ENCODE data around the gene BABAM2. TPM values are rescaled to one million over a fixed set of nuclear protein-coding genes. Genes with fewer than 3 reads are reported as not detected.
A peak's percentile ranks its signal among the peaks of the same experiment; 100 is the strongest.

BABAM2 gene
- total and polyA plus RNA-seq, 11 donors = 22.2 to 75.1 (median 62.5) TPM

- Histone ChIP-seq H3K4me1 (peaks cover 0 to 34% (median 15%) of the 10 kb centered on the region in 12 donors), H3K4me3 (no peak overlapping the region), H3K27me3 (no peaks in the 10 kb centered on the region), H3K36me3 (no peaks in the 10 kb centered on the region), H3K27ac (no peak overlapping the region), H3K9me3 (peaks cover 0 to 21% (median 9%) of the 10 kb centered on the region in 12 donors)
- no peak for TF ChIP-seq CTCF (IDR thresholded peaks at IDR 0.05)
- no peak for TF ChIP-seq POLR2A (IDR thresholded peaks at IDR 0.05)
- WGBS, 4 donors = 88 to 100% (median 99%) methylated on average over 2 of the region's 2 CpGs
- DNase-seq (no peak), ATAC-seq (no peak)
- intact Hi-C loops (cut with DNase I) = no loop called here
These were observed 268.3 kb downstream of the BABAM2 start for GRCh38 chr2:28158791-28159190.

DNA sequence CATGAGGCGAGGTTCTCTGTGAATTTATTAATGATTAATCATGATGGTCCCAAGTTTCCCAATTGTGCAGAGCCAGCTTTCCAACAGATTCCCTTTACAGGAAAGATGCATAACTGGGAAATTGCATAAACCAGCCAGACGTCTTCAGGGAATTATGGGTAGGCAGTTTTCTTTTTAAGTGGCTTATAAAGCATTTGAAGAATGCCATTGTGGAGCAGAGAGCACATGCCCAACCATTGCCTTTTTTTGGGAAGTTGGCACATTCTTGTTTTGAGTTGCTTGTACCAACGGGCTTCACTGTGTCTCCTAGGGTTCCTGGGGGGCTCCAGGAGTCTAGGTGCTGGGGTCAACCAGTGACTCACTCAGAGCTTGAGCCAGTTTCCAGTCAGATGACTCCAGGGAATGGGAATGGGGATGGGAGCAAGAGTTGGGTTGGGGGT lies 270.5 kb downstream of the BABAM2 start:
- Histone ChIP-seq H3K4me3 (no peak overlapping the region), H3K9me3 (peaks cover 0 to 9% (median 1%) of the 10 kb centered on the region in 12 donors), H3K27ac (no peak overlapping the region), H3K27me3 (no peaks in the 10 kb centered on the region), H3K4me1 (peaks cover 2 to 55% (median 29%) of the 10 kb centered on the region in 12 donors), H3K36me3 (no peaks in the 10 kb centered on the region)
- ATAC-seq (no peak), DNase-seq (no peak)
- TF ChIP-seq CTCF (IDR thresholded peaks at IDR 0.05) (no peak), POLR2A (IDR thresholded peaks at IDR 0.05) (no peak)
- 59 to 69% (median 64%) methylated on average over 3 of the region's 3 CpGs for WGBS, 4 donors
- intact Hi-C loops (cut with DNase I) = loop anchor here in 4 of 10 donors (5.0 to 10.0 kb wide), 4 partner anchors 56 to 236 kb away; partner anchors contain the start of gene FOSL2 (in 3 of the 4)

- H3K27ac ChIP-seq = no peak overlapping the region
- ATAC-seq = no peak
- no peaks in the 10 kb centered on the region for H3K27me3 ChIP-seq
- no peaks in the 10 kb centered on the region for H3K36me3 ChIP-seq
- peaks cover 0 to 4% (median 0%) of the 10 kb centered on the region in 12 donors for H3K9me3 ChIP-seq
- TF ChIP-seq CTCF (IDR thresholded peaks at IDR 0.05) (no peak), POLR2A (IDR thresholded peaks at IDR 0.05) (no peak)
- intact Hi-C loops (cut with DNase I) = loop anchor here in 4 of 10 donors (5.0 to 10.0 kb wide), 4 partner anchors 56 to 236 kb away; partner anchors contain the start of gene FOSL2 (in 3 of the 4)
- no peak for DNase-seq
- no peak overlapping the region for H3K4me3 ChIP-seq
- 78 to 89% (median 84%) methylated on average over 2 of the region's 2 CpGs for WGBS, 4 donors
- H3K4me1 ChIP-seq = peaks cover 2 to 57% (median 29%) of the 10 kb centered on the region in 12 donors
These were observed 270.9 kb downstream of the BABAM2 start for GRCh38 chr2:28161466-28161865.

GRCh38 chr2:28162564-28162963 lies 272.0 kb downstream of the BABAM2 start:
- intact Hi-C loops (cut with DNase I) = loop anchor here in 4 of 10 donors (5.0 to 10.0 kb wide), 4 partner anchors 55 to 235 kb away; partner anchors contain the start of gene FOSL2 (in 3 of the 4)
- no peak for ATAC-seq
- H3K4me1 ChIP-seq = peaks cover 2 to 57% (median 29%) of the 10 kb centered on the region in 12 donors

More at GRCh38 chr2:28162564-28162963, 272.0 kb downstream of the BABAM2 start:
- WGBS, 4 donors = 70 to 75% (median 73%) methylated on average over 3 of the region's 3 CpGs
- TF ChIP-seq CTCF (IDR thresholded peaks at IDR 0.05) (no peak), POLR2A (IDR thresholded peaks at IDR 0.05) (no peak)
- Histone ChIP-seq H3K4me3 (no peak overlapping the region), H3K36me3 (no peaks in the 10 kb centered on the region), H3K27me3 (no peaks in the 10 kb centered on the region), H3K27ac (peak overlapping the region in 8 of 12 donors; percentile 61 to 78 (median 72)), H3K9me3 (no peaks in the 10 kb centered on the region)
- no peak for DNase-seq

All from heart left ventricle (tissue), 16 donors.